HFFc6 (cell line): ENCODE results near the gene NDUFB7. TPM values are rescaled to one million over a fixed set of nuclear protein-coding genes. Genes with fewer than 3 reads are reported as not detected.
A peak's percentile ranks its signal among the peaks of the same experiment; 100 is the strongest.

Experiments used
- DNase-seq: peaks from one replicate; pipeline ENCODE4 v3.0.0-alpha.2; 2018
- H3K27ac Mint-ChIP-seq: 2 replicates; pipeline ENCODE4 v1.8.0; 2020; ENCODE audit warnings: mild to moderate bottlenecking, mixed read lengths
- H3K27me3 Mint-ChIP-seq: 2 replicates; pipeline ENCODE4 v1.8.0; 2021; ENCODE audit warnings: mild to moderate bottlenecking, moderate library complexity, mixed read lengths; ENCODE audit not compliant: insufficient read depth
- H3K36me3 Mint-ChIP-seq: 2 replicates; pipeline ENCODE4 v1.8.0; 2021; ENCODE audit warnings: low read depth, mixed read lengths
- H3K4me1 Mint-ChIP-seq: 2 replicates; pipeline ENCODE4 v1.8.0; 2020; ENCODE audit warnings: low read depth, mixed read lengths
- H3K4me3 Mint-ChIP-seq: 2 replicates; pipeline ENCODE4 v1.8.0; 2020; ENCODE audit warnings: mild to moderate bottlenecking, moderate library complexity, mixed read lengths
- H3K9me3 Mint-ChIP-seq: 2 replicates; pipeline ENCODE4 v1.8.0; 2020; ENCODE audit warnings: mild to moderate bottlenecking, mixed read lengths
- microRNA-seq: library from miRNA; unstranded; fragments of <30 nt; microRNA quantifications from one replicate; pipeline ENCODE4, GENCODE V29; 2019
- total RNA-seq, 6 experiments: library from RNA; stranded (reverse); fragmentation: NEBNext Ultra II Directional; extraction: Animal tissue kit (Norgen Biotek cat#: 25700); gene quantifications; 2 replicates in 1 of 6; 3 replicates in 5 of 6; pipeline ENCODE4 v1.2.3, GENCODE V29; 2021
- TF ChIP-seq, protein P1 (sequence below): fragments of 200-600 bp; sonication (generic); IDR thresholded peaks from 2 replicates; pipeline ENCODE4 v1.5.0; 2021; ENCODE audit warnings: antibody characterized with exemption, mild to moderate bottlenecking

Gene NDUFB7
- total RNA-seq, 6 experiments from 2014 or later: 167 to 227 (median 199) TPM

DNA sequence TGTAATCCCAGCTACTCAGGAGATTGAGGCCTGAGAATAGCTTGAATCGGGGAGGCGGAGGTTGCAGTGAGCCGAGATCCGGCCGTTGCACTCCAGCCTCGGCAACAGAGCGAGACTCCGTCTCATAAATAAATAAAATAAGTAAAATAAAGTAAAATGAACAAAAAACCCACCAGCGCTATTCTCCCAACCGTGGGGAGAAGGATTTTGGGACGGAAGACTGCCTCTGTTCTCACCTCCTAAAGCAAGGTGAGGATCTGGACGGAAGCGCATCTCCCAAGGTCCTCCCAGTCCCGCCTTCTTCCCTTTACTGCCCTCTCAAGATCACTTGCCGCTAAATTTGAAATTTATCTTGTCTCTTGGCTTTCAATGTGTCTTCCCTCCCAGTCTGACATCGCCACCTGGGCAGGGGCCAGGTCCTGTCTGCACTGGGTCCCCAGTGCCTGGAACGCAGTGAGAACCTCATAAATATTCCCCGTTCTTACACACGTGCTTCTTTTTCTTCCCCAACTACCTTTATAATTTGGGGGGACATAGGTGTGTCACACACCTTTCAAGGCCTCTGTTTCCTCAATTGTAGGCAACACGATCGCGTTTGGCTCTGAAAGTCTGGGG lies 52.5 kb downstream of the NDUFB7 start:
- Mint-ChIP-seq H3K27me3 (peaks cover 9% of the 10 kb centered on the region), H3K36me3 (peaks cover 31% of the 10 kb centered on the region), H3K9me3 (peaks cover 7% of the 10 kb centered on the region; the same call in 1 of the 2 replicates), H3K4me1 (peaks cover 48% of the 10 kb centered on the region), H3K27ac (peak overlapping the region; percentile 83), H3K4me3 (peak overlapping the region; percentile 37)
- TF ChIP-seq, protein P1, sequence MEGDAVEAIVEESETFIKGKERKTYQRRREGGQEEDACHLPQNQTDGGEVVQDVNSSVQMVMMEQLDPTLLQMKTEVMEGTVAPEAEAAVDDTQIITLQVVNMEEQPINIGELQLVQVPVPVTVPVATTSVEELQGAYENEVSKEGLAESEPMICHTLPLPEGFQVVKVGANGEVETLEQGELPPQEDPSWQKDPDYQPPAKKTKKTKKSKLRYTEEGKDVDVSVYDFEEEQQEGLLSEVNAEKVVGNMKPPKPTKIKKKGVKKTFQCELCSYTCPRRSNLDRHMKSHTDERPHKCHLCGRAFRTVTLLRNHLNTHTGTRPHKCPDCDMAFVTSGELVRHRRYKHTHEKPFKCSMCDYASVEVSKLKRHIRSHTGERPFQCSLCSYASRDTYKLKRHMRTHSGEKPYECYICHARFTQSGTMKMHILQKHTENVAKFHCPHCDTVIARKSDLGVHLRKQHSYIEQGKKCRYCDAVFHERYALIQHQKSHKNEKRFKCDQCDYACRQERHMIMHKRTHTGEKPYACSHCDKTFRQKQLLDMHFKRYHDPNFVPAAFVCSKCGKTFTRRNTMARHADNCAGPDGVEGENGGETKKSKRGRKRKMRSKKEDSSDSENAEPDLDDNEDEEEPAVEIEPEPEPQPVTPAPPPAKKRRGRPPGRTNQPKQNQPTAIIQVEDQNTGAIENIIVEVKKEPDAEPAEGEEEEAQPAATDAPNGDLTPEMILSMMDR: no peak
- DNase-seq: no peak

GRCh38 chr19:14517840-14518505 lies 53.9 kb downstream of the NDUFB7 start, which contains the start of gene DNAJB1:
TSS of gene DNAJB1 (minus strand) at chr19:14518397. CDS start at chr19:14518349, 48 bp downstream.
- H3K36me3 Mint-ChIP-seq: peaks cover 34% of the 10 kb centered on the region
- DNase-seq: peak; percentile 70
- H3K4me1 Mint-ChIP-seq: peaks cover 47% of the 10 kb centered on the region
- peak within 1 kb of the TSS; percentile 94 for H3K27ac Mint-ChIP-seq
- TF ChIP-seq, protein P1: no peak
- H3K4me3 Mint-ChIP-seq: peak within 1 kb of the TSS; percentile 98
- H3K27me3 Mint-ChIP-seq: peaks cover 9% of the 10 kb centered on the region
- peaks cover 7% of the 10 kb centered on the region; the same call in 1 of the 2 replicates for H3K9me3 Mint-ChIP-seq

DNA sequence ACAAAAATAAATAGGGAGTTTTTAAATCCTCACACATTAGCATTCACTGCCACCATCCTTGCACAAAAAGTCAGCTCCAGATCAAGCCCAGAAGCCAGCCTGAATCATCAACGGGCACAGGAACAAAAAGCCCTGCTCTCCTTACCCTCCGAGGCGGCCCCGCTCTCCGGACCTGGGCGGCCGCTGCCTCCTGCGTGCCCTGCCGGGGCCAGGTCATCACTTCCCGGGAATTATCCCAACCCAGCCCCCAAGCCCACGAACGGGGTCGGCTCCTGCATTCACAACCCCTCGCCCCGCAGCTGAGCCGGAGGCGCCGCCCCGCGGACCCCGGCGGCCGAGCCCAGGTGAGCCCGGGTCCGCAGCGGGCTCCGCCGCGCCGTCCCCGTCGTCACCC lies 54.4 kb downstream of the NDUFB7 start:
- peak overlapping the region; percentile 98 for H3K4me3 Mint-ChIP-seq
- TF ChIP-seq, protein P1: no peak
- peaks cover 41% of the 10 kb centered on the region for H3K4me1 Mint-ChIP-seq
- H3K27me3 Mint-ChIP-seq: peaks cover 9% of the 10 kb centered on the region
- H3K27ac Mint-ChIP-seq: peak overlapping the region; percentile 84
- no peak for DNase-seq
- H3K36me3 Mint-ChIP-seq: peaks cover 36% of the 10 kb centered on the region
- H3K9me3 Mint-ChIP-seq: peaks cover 7% of the 10 kb centered on the region; the same call in 1 of the 2 replicates

DNA sequence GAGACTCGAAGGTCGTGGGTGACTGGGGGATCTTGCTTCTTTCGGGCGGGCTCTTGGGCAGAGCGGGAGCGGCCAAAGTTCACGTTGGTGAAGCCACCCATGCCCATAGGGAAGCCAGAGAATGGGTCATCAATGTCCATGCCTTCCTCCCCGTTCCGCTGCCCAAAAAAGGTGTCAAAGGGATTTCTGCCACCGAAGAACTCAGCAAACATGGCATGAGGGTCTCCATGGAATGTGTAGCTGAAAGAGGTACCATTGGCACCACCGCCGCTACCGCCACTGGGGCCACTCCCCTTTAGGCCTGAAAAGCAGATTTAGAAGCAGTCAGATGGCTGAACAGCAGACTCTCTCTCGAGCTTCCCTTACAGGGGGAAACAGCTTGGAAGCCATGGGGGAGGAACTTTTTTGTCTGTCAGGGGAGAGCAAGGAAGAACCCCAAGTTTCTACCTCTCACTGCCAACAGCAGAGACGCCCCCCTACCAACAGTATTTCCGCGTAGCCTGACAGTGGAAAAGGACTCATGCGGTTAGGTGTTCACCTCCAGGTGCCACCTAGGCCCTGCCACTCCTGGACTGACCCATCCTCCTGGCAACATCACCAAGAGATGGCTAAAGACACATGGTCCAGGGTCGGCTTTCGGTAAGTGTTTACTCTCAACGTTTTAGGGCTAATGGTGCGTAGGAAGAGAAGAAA lies 55.0 kb downstream of the NDUFB7 start:
- DNase-seq: no peak
- peaks cover 36% of the 10 kb centered on the region for H3K36me3 Mint-ChIP-seq
- H3K27me3 Mint-ChIP-seq: peaks cover 9% of the 10 kb centered on the region
- peak overlapping the region; percentile 84 for H3K27ac Mint-ChIP-seq
- H3K9me3 Mint-ChIP-seq: peaks cover 7% of the 10 kb centered on the region; the same call in 1 of the 2 replicates
- peaks cover 38% of the 10 kb centered on the region for H3K4me1 Mint-ChIP-seq
- peak overlapping the region; percentile 98 for H3K4me3 Mint-ChIP-seq
- TF ChIP-seq, protein P1: no peak

Small RNA genes lying within 50 kb of the gene (microRNA-seq; reads per million reads assigned to microRNA genes)
- gene MIR639: 2.3 reads per million

Other genes starting within 250 kb of the NDUFB7 start
- gene ADGRE5, start 190.6 kb downstream of the NDUFB7 start, total RNA-seq: 10 to 100 TPM; 79.7 to 91.9 (median 85.4) TPM
- gene DDX39A, start 152.7 kb downstream of the NDUFB7 start, total RNA-seq: 10 to 100 TPM; 52.5 to 82.7 (median 78.0) TPM
- 100 to 1,000 TPM; 132 to 173 (median 149) TPM for gene PKN1, start 138.8 kb downstream of the NDUFB7 start, total RNA-seq
- 1 to 10 TPM in 2 of 6 experiments, under 1 TPM in 4; 0.41 to 4.1 (median 0.62) TPM for gene PTGER1, start 96.7 kb downstream of the NDUFB7 start, total RNA-seq
- gene GIPC1, start 75.9 kb downstream of the NDUFB7 start, total RNA-seq: 100 to 1,000 TPM; 169 to 204 (median 181) TPM
- 100 to 1,000 TPM in 3 of 6 experiments, 10 to 100 TPM in 3; 99.2 to 138 (median 103) TPM for gene DNAJB1, start 53.7 kb downstream of the NDUFB7 start, total RNA-seq
- 100 to 1,000 TPM; 101 to 132 (median 118) TPM for gene TECR, start 42.5 kb downstream of the NDUFB7 start, total RNA-seq
- gene CLEC17A, start 11.0 kb upstream of the NDUFB7 start, total RNA-seq: not detected
- gene ADGRE3, start 102.8 kb upstream of the NDUFB7 start, total RNA-seq: not detected
- 10 to 100 TPM in 1 of 6 experiments, 1 to 10 TPM in 5; 7.9 to 10.0 (median 9.1) TPM for gene ZNF333, start 118.0 kb upstream of the NDUFB7 start, total RNA-seq
- gene ADGRE2, start 206.5 kb upstream of the NDUFB7 start, total RNA-seq: under 1 TPM in 3 of 6 experiments, not detected in 3; 0.05 to 0.14 (median 0.07) TPM